Type B pancreatic cell (in vitro differentiated cells): ENCODE results near the gene PRTG. TPM values are rescaled to one million over a fixed set of nuclear protein-coding genes. Genes with fewer than 3 reads are reported as not detected.
"Not testable (repeated sequence)": the region's sequence is repeated elsewhere in the genome, so short reads cannot be mapped to it uniquely, and the experiment has no call there.

ENCODE experiments used
- DNase-seq: peaks from one replicate; pipeline ENCODE4 v3.0.0; 2021; ENCODE audit warnings: mixed read lengths; ENCODE audit not compliant: unreplicated experiment; ENCODE audit errors: extremely low spot score
- H3K27ac Mint-ChIP-seq: 2 replicates; pipeline ENCODE4 v1.8.0; 2021; ENCODE audit warnings: mild to moderate bottlenecking, mixed read lengths
- H3K27me3 Mint-ChIP-seq: 2 replicates; pipeline ENCODE4 v1.8.0; 2021; ENCODE audit warnings: mixed read lengths
- H3K36me3 Mint-ChIP-seq: 2 replicates; pipeline ENCODE4 v1.8.0; 2021; ENCODE audit warnings: mixed read lengths
- H3K4me1 Mint-ChIP-seq: one replicate; pipeline ENCODE4 v1.8.0; 2021; ENCODE audit warnings: mixed read lengths; ENCODE audit not compliant: unreplicated experiment
- H3K4me3 Mint-ChIP-seq: 2 replicates; pipeline ENCODE4 v1.8.0; 2021; ENCODE audit warnings: mild to moderate bottlenecking, mixed read lengths
- H3K9me3 Mint-ChIP-seq: 2 replicates; pipeline ENCODE4 v1.8.0; 2021; ENCODE audit warnings: mixed read lengths
- CTCF ChIP-seq: fragments of 200-600 bp; sonication (generic); conservative IDR thresholded peaks from 2 replicates; pipeline ENCODE4 v1.5.0; 2021; ENCODE audit warnings: antibody characterized with exemption, mild to moderate bottlenecking
- total RNA-seq: library from RNA; stranded (reverse); gene quantifications from 2 replicates; pipeline ENCODE4 v1.2.1, GENCODE V29; 2021; ENCODE audit warnings: low replicate concordance

PRTG gene
- total RNA-seq, 1 donor from 2014 or later: 51.7 TPM

- Mint-ChIP-seq H3K27ac (peak overlapping the region; percentile 68), H3K27me3 (no peaks in the 10 kb centered on the region), H3K36me3 (peaks cover 5% of the 10 kb centered on the region), H3K4me1 (peaks cover 47% of the 10 kb centered on the region), H3K9me3 (no peaks in the 10 kb centered on the region), H3K4me3 (peak overlapping the region; percentile 70)
- no peak for TF ChIP-seq CTCF
- no peak for DNase-seq
Measured at GRCh38 chr15:55737373-55737772, 5.6 kb downstream of the PRTG start.

DNA sequence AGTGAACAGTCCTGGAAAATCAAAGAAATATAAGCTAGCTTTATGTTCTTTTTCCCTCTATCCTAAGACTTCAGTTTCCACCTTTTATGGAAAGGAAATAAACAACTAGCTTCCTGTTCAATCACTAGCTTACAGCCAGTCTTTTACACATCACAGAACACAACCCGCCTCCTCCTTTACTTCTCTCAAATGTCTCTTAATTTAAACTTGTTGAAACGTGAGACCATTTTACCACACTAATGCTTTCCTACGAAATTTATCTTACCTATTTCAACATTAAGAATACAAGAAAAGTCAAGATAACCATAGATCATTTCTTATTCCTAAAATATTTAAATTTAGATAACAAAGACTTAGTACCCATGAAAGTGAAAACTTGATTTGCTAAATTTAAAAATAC, 6.2 kb downstream of the PRTG start:
- no peak for TF ChIP-seq CTCF
- Mint-ChIP-seq H3K27me3 (no peaks in the 10 kb centered on the region), H3K36me3 (peaks cover 7% of the 10 kb centered on the region), H3K4me1 (peaks cover 47% of the 10 kb centered on the region), H3K4me3 (peak overlapping the region; percentile 44), H3K9me3 (no peaks in the 10 kb centered on the region), H3K27ac (peak overlapping the region; percentile 56)
- DNase-seq: no peak

DNA sequence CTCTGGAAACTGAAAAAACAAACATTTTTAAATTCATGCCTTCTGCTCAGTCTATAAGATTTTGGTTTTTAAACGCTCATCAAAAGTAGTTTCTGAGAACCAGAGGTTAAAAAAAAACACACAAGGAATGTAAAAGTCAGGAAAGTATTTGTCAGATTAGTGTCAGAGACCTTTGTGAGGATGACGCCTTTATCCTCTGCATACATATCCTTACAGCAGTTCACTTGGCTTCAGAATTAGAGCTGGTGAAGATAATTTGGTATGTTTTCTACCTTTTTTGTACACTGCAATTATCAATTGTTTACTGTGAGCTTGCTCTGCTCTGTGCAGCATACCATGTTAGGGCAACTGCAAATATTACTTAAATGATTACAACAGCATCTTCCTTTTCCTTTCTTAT, 8.3 kb downstream of the PRTG start:
- TF ChIP-seq CTCF: no peak
- Mint-ChIP-seq H3K27me3 (no peaks in the 10 kb centered on the region), H3K9me3 (peaks cover 4% of the 10 kb centered on the region), H3K4me1 (peaks cover 46% of the 10 kb centered on the region), H3K36me3 (peaks cover 14% of the 10 kb centered on the region), H3K4me3 (peak overlapping the region; percentile 51), H3K27ac (no peak overlapping the region)
- no peak for DNase-seq

DNA sequence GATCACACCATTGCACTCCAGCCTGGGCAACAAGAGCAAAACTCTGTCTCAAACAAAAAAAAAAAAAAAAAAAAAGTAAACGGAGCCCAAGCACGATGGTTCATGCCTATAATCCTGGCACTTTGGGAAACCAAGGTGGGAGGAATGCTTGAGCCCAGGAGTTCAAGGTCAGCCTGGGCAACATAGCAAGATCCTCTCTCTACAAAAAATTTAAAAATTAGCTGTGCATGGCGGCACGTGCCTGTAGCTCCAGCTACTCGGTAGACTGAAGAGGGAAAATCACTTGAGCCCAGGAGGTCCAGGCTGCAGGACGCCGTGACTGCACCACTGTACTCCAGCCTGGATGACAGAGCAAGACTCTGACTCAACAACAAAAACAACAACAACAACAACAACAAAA, 9.5 kb downstream of the PRTG start:
- DNase-seq, H3K27me3 Mint-ChIP-seq, H3K27ac Mint-ChIP-seq, H3K4me3 Mint-ChIP-seq, H3K9me3 Mint-ChIP-seq: not testable (repeated sequence)
- H3K4me1 Mint-ChIP-seq: peaks cover 38% of the 10 kb centered on the region
- peaks cover 21% of the 10 kb centered on the region for H3K36me3 Mint-ChIP-seq

DNA sequence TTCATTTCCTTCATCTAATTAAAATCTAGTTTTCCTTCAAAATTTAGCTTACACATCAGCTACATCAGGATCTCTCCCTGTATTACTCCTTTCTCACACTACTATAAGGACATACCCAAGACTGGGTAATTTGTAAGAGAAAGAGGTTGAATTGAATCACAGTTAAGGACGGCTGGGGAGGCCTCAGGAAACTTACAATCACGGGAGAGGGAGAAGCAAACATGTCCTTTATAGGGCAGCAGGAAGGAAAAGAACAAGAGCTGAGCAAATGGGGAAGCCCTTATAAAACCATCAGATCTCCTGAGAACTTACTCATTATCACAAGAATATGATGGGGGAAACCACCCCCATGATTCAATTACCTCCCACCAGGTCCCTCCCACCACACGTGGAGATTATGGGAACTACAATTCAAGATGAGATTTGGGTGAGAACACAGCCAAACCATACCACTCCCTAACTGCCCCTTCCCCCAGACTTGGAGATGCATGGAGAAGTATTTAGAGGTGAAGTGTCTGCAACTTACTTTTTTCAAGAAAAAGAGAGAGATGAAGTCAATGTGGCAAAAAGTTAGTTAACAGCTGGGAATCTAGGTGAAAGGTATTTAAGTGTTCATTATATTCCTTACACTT, 21.3 kb downstream of the PRTG start:
- H3K4me1 Mint-ChIP-seq: peaks cover 12% of the 10 kb centered on the region
- no peak overlapping the region for H3K4me3 Mint-ChIP-seq

More for the DNA sequence above, 21.3 kb downstream of the PRTG start:
- DNase-seq: no peak
- H3K9me3 Mint-ChIP-seq: peaks cover 5% of the 10 kb centered on the region
- no peaks in the 10 kb centered on the region for H3K27me3 Mint-ChIP-seq
- TF ChIP-seq CTCF: no peak
- H3K36me3 Mint-ChIP-seq: peaks cover 44% of the 10 kb centered on the region
- H3K27ac Mint-ChIP-seq: no peak overlapping the region
